ENCODE measurements around the gene COX7A2L.
"Not testable (repeated sequence)": the region's sequence is repeated elsewhere in the genome, so short reads cannot be mapped to it uniquely, and the experiment has no call there.

COX7A2L gene

DNA sequence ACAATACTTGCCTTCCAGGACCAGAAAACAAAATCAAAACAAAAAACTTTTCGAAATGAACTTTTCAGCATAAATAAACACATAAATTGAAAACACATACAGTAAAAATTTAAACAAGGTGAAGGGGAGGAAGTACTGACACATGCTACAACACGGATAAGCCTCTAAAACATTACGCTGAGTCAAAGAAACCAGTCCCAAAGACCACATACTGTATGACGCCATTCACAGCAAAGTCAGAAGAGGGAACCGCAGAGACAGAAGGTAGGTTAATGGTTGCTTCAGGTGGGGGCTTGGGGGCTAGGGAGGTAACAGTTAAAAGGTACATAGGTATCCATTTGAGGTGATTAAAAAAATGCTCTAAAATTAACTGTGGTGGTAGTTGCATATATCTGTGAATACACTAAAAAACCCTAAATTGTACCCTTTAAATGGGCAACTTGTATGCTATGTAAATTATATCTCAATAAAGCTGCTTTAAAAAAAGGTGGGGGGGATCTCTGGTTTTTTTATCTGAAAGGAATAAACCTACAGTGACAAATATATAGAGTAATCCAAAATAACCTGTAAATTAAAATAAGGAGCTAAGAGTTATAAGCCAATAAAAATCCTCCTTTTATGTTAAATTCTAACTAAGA, 7.1 kb downstream of the COX7A2L start:
- Histone ChIP-seq H3K9me3 (ENCODE audit: control insufficient read depth in 2 of 2, low read length in 2 of 2) (no peaks in the 10 kb centered on the region), H3K27ac (ENCODE audit: low read depth in 2 of 2, low read length in 2 of 2) (no peak overlapping the region), H3K27me3 (ENCODE audit: control insufficient read depth in 2 of 2, insufficient read depth in 2 of 2, low read length in 2 of 2) (no peaks in the 10 kb centered on the region), H3K36me3 (ENCODE audit: control insufficient read depth in 2 of 2, insufficient read depth in 2 of 2, low read length in 2 of 2) (peaks cover 14 to 26% of the 10 kb centered on the region in 2 donors), H3K4me1 (ENCODE audit: control insufficient read depth in 2 of 2, insufficient read depth in 2 of 2, low read length in 2 of 2) (peaks cover under 1 to 4% of the 10 kb centered on the region in 2 donors), H3K4me3 (ENCODE audit: low read length in 2 of 2) (no peak overlapping the region), H3K9ac (ENCODE audit: low read depth in 1 of 2, low read length in 2 of 2) (no peak overlapping the region)

DNA sequence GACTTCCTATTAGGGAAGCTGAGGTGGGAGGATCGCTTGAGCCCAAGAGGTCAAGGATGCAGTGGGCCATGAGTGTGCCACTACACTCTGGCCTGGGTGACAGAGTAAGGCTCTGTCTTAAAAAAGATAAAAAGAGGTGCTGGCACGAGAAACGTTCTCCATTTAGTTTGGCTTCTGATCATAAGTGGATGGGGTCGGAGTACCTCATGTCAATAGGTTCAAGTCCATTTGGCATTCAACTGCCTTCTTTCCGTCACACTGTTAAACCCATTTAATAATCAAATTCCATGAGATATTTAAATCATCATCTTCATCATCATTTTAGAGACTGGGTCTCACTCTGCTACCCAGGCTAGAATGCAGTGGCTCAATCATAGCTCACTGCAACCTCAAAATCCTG, 9.2 kb downstream of the COX7A2L start:
- no peaks in the 10 kb centered on the region for H3K27me3 ChIP-seq (ENCODE audit: control insufficient read depth in 2 of 2, insufficient read depth in 2 of 2, low read length in 2 of 2)
- H3K27ac ChIP-seq (ENCODE audit: low read depth in 2 of 2, low read length in 2 of 2), result no peak overlapping the region
- no peaks in the 10 kb centered on the region for H3K9me3 ChIP-seq (ENCODE audit: control insufficient read depth in 2 of 2, low read length in 2 of 2)
- H3K36me3 ChIP-seq (ENCODE audit: control insufficient read depth in 2 of 2, insufficient read depth in 2 of 2, low read length in 2 of 2), result peaks cover 14 to 26% of the 10 kb centered on the region in 2 donors
- H3K4me1 ChIP-seq (ENCODE audit: control insufficient read depth in 2 of 2, insufficient read depth in 2 of 2, low read length in 2 of 2), result peaks cover 0 to 4% of the 10 kb centered on the region in 2 donors
- H3K4me3 ChIP-seq (ENCODE audit: low read length in 2 of 2), result no peak overlapping the region
- no peak overlapping the region for H3K9ac ChIP-seq (ENCODE audit: low read depth in 1 of 2, low read length in 2 of 2)

DNA sequence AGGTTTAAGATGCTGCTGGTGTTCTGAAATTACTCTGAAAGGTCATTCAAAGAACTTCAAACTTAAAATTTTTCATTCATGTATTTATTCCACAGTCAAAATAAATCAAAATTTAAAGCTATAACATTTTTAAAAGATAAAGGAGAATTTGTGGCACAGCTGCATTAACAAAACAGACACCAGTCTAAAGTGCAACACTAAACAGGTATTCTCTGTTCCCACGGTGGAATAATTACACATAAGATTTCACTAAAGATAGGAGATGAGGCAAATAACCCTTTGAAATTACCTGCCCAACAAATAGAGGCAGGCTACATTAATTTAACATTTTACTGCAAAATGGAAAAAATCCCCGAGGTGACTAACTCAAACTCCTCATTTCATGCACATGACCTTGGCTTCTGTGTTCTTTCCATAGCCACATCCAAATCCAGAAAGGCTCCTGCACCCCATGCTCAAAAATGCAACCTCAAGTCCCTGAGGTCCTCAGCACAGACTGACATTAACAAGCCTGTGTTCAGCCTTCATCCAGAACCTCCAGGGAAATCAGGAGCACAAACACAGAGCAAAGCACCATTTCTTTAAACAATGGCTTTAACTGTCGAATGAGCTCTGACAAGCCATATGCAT, 10.5 kb downstream of the COX7A2L start:
- no peak overlapping the region for H3K9ac ChIP-seq (ENCODE audit: low read depth in 1 of 2, low read length in 2 of 2)
- H3K9me3 ChIP-seq (ENCODE audit: control insufficient read depth in 2 of 2, low read length in 2 of 2), result no peaks in the 10 kb centered on the region
- H3K4me3 ChIP-seq (ENCODE audit: low read length in 2 of 2), result no peak overlapping the region
- H3K4me1 ChIP-seq (ENCODE audit: control insufficient read depth in 2 of 2, insufficient read depth in 2 of 2, low read length in 2 of 2), result peaks cover 0 to 4% of the 10 kb centered on the region in 2 donors
- H3K27me3 ChIP-seq (ENCODE audit: control insufficient read depth in 2 of 2, insufficient read depth in 2 of 2, low read length in 2 of 2), result no peaks in the 10 kb centered on the region
- H3K27ac ChIP-seq (ENCODE audit: low read depth in 2 of 2, low read length in 2 of 2), result no peak overlapping the region
- H3K36me3 ChIP-seq (ENCODE audit: control insufficient read depth in 2 of 2, insufficient read depth in 2 of 2, low read length in 2 of 2), result peaks cover 18 to 35% of the 10 kb centered on the region in 2 donors

DNA sequence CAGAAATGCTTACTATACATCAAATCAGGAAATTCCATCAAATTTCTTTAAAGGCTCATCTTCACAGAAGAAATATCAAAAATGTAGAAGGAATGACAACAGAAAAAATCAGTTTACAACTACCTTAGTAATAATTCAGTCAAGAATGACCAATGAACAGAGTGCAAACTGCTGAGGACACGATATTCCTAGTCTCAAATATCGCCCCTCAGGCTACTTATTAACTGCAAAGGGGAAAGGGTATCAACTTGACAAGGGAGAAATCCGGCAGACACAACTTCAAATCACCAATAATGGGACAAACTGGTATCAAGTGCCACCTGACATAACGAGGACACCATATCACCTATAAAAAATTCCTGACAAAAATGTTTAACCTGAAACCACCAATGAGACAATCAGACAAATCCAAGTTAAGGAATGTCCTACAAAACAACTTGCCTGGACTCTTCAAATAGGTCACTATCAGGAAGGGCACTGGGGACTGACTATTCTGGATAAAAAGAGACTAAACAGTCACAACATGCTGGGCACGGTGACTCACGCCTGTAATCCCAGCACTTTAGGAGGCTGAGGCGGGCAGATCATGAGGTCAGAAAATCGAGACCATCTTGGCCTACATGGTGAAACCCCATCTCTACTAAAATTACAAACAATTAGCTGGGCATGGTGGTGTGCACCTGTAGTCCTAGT, 12.8 kb downstream of the COX7A2L start:
- no peaks in the 10 kb centered on the region for H3K4me1 ChIP-seq (ENCODE audit: control insufficient read depth in 2 of 2, insufficient read depth in 2 of 2, low read length in 2 of 2)
- no peaks in the 10 kb centered on the region for H3K27me3 ChIP-seq (ENCODE audit: control insufficient read depth in 2 of 2, insufficient read depth in 2 of 2, low read length in 2 of 2)
- no peak overlapping the region for H3K4me3 ChIP-seq (ENCODE audit: low read length in 2 of 2)
- no peaks in the 10 kb centered on the region for H3K9me3 ChIP-seq (ENCODE audit: control insufficient read depth in 2 of 2, low read length in 2 of 2)
- no peak overlapping the region for H3K9ac ChIP-seq (ENCODE audit: low read depth in 1 of 2, low read length in 2 of 2)
- H3K36me3 ChIP-seq (ENCODE audit: control insufficient read depth in 2 of 2, insufficient read depth in 2 of 2, low read length in 2 of 2), result peaks cover 23 to 43% of the 10 kb centered on the region in 2 donors
- H3K27ac ChIP-seq (ENCODE audit: low read depth in 2 of 2, low read length in 2 of 2), result no peak overlapping the region

DNA sequence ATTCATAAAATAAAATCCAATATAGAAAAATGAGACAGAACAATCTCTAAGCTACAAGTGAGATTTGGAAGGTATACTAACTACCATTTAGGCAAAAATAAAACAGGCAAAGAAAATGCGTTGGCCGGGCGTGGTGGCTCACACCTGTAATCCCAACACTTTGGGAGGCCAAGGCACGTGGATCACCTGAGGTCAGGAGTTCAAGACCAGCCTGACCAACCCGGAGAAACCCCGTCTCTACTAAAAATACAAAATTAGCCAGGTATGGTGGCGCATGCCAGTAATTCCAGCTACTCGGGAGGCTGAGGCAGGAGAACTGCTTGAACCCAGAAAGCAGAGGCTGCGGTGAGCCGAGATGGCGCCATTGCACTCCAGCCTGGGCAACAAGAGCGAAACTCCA, 13.5 kb downstream of the COX7A2L start:
- H3K9me3 ChIP-seq (ENCODE audit: control insufficient read depth in 2 of 2, low read length in 2 of 2); H3K9ac ChIP-seq (ENCODE audit: low read depth in 1 of 2, low read length in 2 of 2); H3K4me1 ChIP-seq (ENCODE audit: control insufficient read depth in 2 of 2, insufficient read depth in 2 of 2, low read length in 2 of 2); H3K27ac ChIP-seq (ENCODE audit: low read depth in 2 of 2, low read length in 2 of 2); H3K4me3 ChIP-seq (ENCODE audit: low read length in 2 of 2); H3K27me3 ChIP-seq (ENCODE audit: control insufficient read depth in 2 of 2, insufficient read depth in 2 of 2, low read length in 2 of 2): not testable (repeated sequence)
- peaks cover 23 to 43% of the 10 kb centered on the region in 2 donors for H3K36me3 ChIP-seq (ENCODE audit: control insufficient read depth in 2 of 2, insufficient read depth in 2 of 2, low read length in 2 of 2)

DNA sequence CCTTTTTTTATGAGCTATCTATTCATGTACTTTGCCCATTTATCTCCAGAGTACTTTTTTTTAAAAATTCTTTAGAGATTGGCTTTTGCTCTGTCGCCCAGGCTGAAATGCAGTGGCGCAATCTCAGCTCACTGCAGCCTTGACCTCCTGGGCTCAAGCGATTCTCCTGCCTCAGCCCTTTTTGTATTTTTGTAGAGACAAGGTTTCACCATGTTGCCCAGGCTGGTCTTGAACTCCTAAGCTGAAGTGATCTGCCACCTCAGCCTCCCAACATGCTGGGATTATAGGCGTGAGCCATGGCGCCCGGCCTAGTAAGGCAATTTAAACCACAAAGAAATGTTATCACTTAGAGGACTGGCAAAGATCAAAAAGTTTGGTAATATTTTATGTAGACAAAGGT, 14.2 kb downstream of the COX7A2L start:
- not testable (repeated sequence) for H3K4me3 ChIP-seq (ENCODE audit: low read length in 2 of 2); H3K27ac ChIP-seq (ENCODE audit: low read depth in 2 of 2, low read length in 2 of 2); H3K9me3 ChIP-seq (ENCODE audit: control insufficient read depth in 2 of 2, low read length in 2 of 2); H3K4me1 ChIP-seq (ENCODE audit: control insufficient read depth in 2 of 2, insufficient read depth in 2 of 2, low read length in 2 of 2); H3K9ac ChIP-seq (ENCODE audit: low read depth in 1 of 2, low read length in 2 of 2); H3K27me3 ChIP-seq (ENCODE audit: control insufficient read depth in 2 of 2, insufficient read depth in 2 of 2, low read length in 2 of 2)
- peaks cover 21 to 38% of the 10 kb centered on the region in 2 donors for H3K36me3 ChIP-seq (ENCODE audit: control insufficient read depth in 2 of 2, insufficient read depth in 2 of 2, low read length in 2 of 2)

DNA sequence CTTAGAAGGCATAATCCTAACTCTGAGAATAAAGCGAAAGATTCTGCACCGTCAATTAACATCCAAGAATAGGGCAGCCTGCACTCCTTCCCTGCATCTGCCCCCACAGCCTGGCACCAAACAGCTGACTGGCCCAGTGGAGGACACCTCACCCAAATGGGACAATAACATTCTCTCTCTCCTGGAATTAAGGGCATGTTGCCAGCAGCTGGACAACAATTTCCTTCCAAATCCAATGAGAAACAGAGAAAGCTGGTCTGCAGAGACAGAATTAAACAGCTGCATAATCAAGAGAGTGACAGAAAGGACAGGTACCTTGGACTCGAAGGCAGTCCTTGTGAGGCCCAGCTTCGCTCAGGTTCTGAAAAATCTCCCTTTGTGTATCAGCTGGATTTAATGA, 15.0 kb downstream of the COX7A2L start:
- H3K27me3 ChIP-seq (ENCODE audit: control insufficient read depth in 2 of 2, insufficient read depth in 2 of 2, low read length in 2 of 2), result no peaks in the 10 kb centered on the region
- no peaks in the 10 kb centered on the region for H3K4me1 ChIP-seq (ENCODE audit: control insufficient read depth in 2 of 2, insufficient read depth in 2 of 2, low read length in 2 of 2)
- H3K27ac ChIP-seq (ENCODE audit: low read depth in 2 of 2, low read length in 2 of 2), result no peak overlapping the region
- no peak overlapping the region for H3K9ac ChIP-seq (ENCODE audit: low read depth in 1 of 2, low read length in 2 of 2)
- no peak overlapping the region for H3K4me3 ChIP-seq (ENCODE audit: low read length in 2 of 2)
- no peaks in the 10 kb centered on the region for H3K9me3 ChIP-seq (ENCODE audit: control insufficient read depth in 2 of 2, low read length in 2 of 2)
- H3K36me3 ChIP-seq (ENCODE audit: control insufficient read depth in 2 of 2, insufficient read depth in 2 of 2, low read length in 2 of 2), result peaks cover 19 to 33% of the 10 kb centered on the region in 2 donors

DNA sequence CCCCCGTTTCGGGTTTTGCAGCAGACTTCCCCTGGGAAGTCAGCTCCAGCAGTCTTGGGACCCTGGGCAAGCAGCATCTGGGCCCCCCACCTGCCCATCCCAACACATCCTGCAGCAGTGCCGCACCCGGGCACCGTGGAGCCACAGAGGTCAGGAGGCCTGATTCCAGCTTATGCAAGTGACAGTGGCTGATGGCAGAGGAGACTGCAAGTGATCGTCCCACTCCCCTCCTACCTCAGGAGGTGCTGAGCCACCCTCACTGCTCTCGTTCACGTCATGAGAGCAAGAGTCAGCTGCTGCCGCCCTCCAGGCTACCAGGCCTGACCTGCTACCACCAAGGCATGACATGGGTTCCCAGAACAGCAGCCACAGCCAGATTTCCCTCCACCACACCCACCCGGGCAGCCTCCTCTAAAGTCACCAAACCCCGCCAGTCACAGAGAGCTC, 18.2 kb downstream of the COX7A2L start:
- no peak overlapping the region for H3K9ac ChIP-seq (ENCODE audit: low read depth in 1 of 2, low read length in 2 of 2)
- H3K27me3 ChIP-seq (ENCODE audit: control insufficient read depth in 2 of 2, insufficient read depth in 2 of 2, low read length in 2 of 2), result no peaks in the 10 kb centered on the region
- H3K36me3 ChIP-seq (ENCODE audit: control insufficient read depth in 2 of 2, insufficient read depth in 2 of 2, low read length in 2 of 2), result peaks cover 24 to 33% of the 10 kb centered on the region in 2 donors
- no peak overlapping the region for H3K4me3 ChIP-seq (ENCODE audit: low read length in 2 of 2)
- H3K27ac ChIP-seq (ENCODE audit: low read depth in 2 of 2, low read length in 2 of 2), result no peak overlapping the region
- H3K9me3 ChIP-seq (ENCODE audit: control insufficient read depth in 2 of 2, low read length in 2 of 2), result no peaks in the 10 kb centered on the region
- no peaks in the 10 kb centered on the region for H3K4me1 ChIP-seq (ENCODE audit: control insufficient read depth in 2 of 2, insufficient read depth in 2 of 2, low read length in 2 of 2)

DNA sequence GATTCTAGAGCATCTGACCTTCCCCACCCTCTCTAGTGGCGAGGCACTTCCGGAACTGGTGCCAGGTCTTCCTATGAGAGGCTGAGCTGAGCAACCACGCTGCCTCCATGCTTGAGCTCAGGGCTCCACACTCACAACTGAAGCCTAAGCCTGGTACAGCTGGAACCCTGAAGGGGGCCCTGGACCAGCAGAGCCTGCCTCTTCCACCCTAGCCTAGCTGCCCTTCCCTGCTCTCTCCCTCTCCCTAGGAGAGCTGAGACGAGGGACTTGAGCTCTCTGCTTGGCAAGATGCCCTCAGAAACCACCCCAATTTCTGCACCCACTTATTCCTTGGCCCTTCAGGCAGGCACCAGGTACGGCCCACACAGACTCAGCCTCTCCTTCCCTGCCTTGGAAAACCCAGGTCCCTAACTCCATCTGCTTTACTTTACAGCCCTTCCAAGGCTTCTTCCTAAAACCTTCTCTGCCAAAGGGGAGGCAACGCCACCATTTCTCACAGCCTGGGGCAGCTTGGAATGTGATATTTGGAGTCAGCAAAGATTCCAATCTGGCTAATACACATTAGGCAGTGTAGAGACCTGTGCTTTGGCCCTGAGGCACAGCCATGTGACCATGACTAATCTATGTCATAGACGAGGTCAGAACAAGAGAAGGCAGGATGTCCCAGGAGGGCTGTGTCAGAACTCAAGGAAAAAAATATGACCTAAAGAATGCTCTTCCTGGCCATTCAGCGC, 18.8 kb downstream of the COX7A2L start:
- Histone ChIP-seq H3K36me3 (ENCODE audit: control insufficient read depth in 2 of 2, insufficient read depth in 2 of 2, low read length in 2 of 2) (peaks cover 25 to 37% of the 10 kb centered on the region in 2 donors), H3K4me1 (ENCODE audit: control insufficient read depth in 2 of 2, insufficient read depth in 2 of 2, low read length in 2 of 2) (no peaks in the 10 kb centered on the region), H3K27me3 (ENCODE audit: control insufficient read depth in 2 of 2, insufficient read depth in 2 of 2, low read length in 2 of 2) (no peaks in the 10 kb centered on the region), H3K9me3 (ENCODE audit: control insufficient read depth in 2 of 2, low read length in 2 of 2) (no peaks in the 10 kb centered on the region), H3K4me3 (ENCODE audit: low read length in 2 of 2) (no peak overlapping the region), H3K27ac (ENCODE audit: low read depth in 2 of 2, low read length in 2 of 2) (no peak overlapping the region), H3K9ac (ENCODE audit: low read depth in 1 of 2, low read length in 2 of 2) (no peak overlapping the region)
